HCT116 (cell line): Measurements from ENCODE around the gene ALCAM.

Experiments
- ATF3 ChIP-seq: IDR thresholded peaks from 2 replicates; pipeline ENCODE4 v1.6.1; 2012
- CTCF ChIP-seq, 3 experiments: fragments of 200-600 bp in 1 of 3; sonication (generic) in 1 of 3; IDR thresholded peaks in 2 of 3; conservative IDR thresholded peaks in 1 of 3; 2 replicates each; pipeline ENCODE4 v1.5.1; 2012 to 2017; ENCODE audit warnings: low read depth in 2 of 3, low read length in 2 of 3, antibody characterized with exemption in 1 of 3, borderline replicate concordance in 1 of 3, control low read depth in 1 of 3, mild to moderate bottlenecking in 1 of 3, mixed read lengths in 1 of 3, mixed run types in 1 of 3, moderate library complexity in 1 of 3; ENCODE audit not compliant: insufficient read depth in 1 of 3
- EGR1 ChIP-seq: IDR thresholded peaks from 2 replicates; pipeline ENCODE4 v1.6.1; 2012; ENCODE audit warnings: low read depth
- ELF1 ChIP-seq: IDR thresholded peaks from 2 replicates; pipeline ENCODE4 v1.6.1; 2012; ENCODE audit warnings: low read depth, borderline replicate concordance
- EZH2 ChIP-seq: fragments of 200-600 bp; sonication (generic); IDR thresholded peaks from 2 replicates; pipeline ENCODE4 v1.6.1; 2017; ENCODE audit warnings: antibody characterized with exemption, mixed run types
- EZH2phosphoT487 ChIP-seq: fragments of 200-600 bp; IDR thresholded peaks from 2 replicates; pipeline ENCODE4 v1.6.1; 2018; ENCODE audit warnings: antibody characterized with exemption, borderline replicate concordance
- JUND ChIP-seq: IDR thresholded peaks from 2 replicates; pipeline ENCODE4 v1.6.1; 2012
- MAX ChIP-seq: IDR thresholded peaks from 2 replicates; pipeline ENCODE4 v1.6.1; 2012
- POLR2A ChIP-seq: IDR thresholded peaks from 2 replicates; pipeline ENCODE4 v1.7.0; 2011; ENCODE audit warnings: borderline replicate concordance; ENCODE audit not compliant: insufficient read depth, insufficient read length; ENCODE audit errors: extremely low read depth
- POLR2AphosphoS5 ChIP-seq: IDR thresholded peaks from 2 replicates; pipeline ENCODE4 v1.6.1; 2011; ENCODE audit warnings: mild to moderate bottlenecking, low read depth, low read length, moderate library complexity
- RAD21 ChIP-seq: IDR thresholded peaks from 2 replicates; pipeline ENCODE4 v1.6.1; 2012; ENCODE audit warnings: low read depth, mild to moderate bottlenecking
- SIN3A ChIP-seq: IDR thresholded peaks from 2 replicates; pipeline ENCODE4 v1.6.1; 2012; ENCODE audit warnings: low read depth
- SP1 ChIP-seq: IDR thresholded peaks from 2 replicates; pipeline ENCODE4 v1.6.1; 2012; ENCODE audit warnings: low read depth
- SRF ChIP-seq: IDR thresholded peaks from 2 replicates; pipeline ENCODE4 v1.6.1; 2012; ENCODE audit warnings: low read depth

GRCh38 chr3:105611304-105612192 lies 244.8 kb downstream of the ALCAM start:
- TF ChIP-seq CTCF (IDR thresholded peaks at IDR 0.05 in 2 of 3, conservative IDR thresholded peaks at IDR 0.05 in 1 of 3; ENCODE audit: borderline replicate concordance in 1 of 3, insufficient read depth in 1 of 3, low read depth in 2 of 3, low read length in 2 of 3) (no peak), RAD21 (no peak), EZH2 (no peak), ATF3 (no peak), SRF (no peak), SP1 (peak; percentile 33; the same call in 1 of the 2 replicates), ELF1 (no peak), POLR2AphosphoS5 (no peak), POLR2A (no peak), SIN3A (no peak), EGR1 (no peak), EZH2phosphoT487 (no peak), JUND (0 out of 2 replicates have a peak, but pooled peaks have one; percentile 42), MAX (0 out of 2 replicates have a peak, but pooled peaks have one; percentile 20)
